OCI-LY7 (cell line): ENCODE measurements around the gene MORF4L1.

Source experiments
- CTCF ChIP-seq: fragments of 200-600 bp; sonication (generic); conservative IDR thresholded peaks from 2 replicates; pipeline ENCODE4 v1.5.1; 2014; ENCODE audit warnings: mild to moderate bottlenecking, antibody characterized with exemption, low read length, moderate library complexity, mixed read lengths
- EZH2phosphoT487 ChIP-seq: fragments of 200-600 bp; sonication (generic); IDR thresholded peaks from 2 replicates; pipeline ENCODE4 v1.6.1; 2018; ENCODE audit warnings: low read depth, borderline replicate concordance, mild to moderate bottlenecking, mixed run types, antibody characterized with exemption, low read length, moderate library complexity, mixed read lengths

GRCh38 chr15:78878356-78878755, 5.7 kb downstream of the MORF4L1 start:
- TF ChIP-seq CTCF (no peak), EZH2phosphoT487 (no peak)
